Testis (tissue), 2 donors: ENCODE data around the gene CHMP2B.

Experiments
- CTCF ChIP-seq, 3 experiments: fragments of 450-650 bp in 2 of 3; fragments of 200-600 bp in 1 of 3; sonication (generic) in 1 of 3; IDR thresholded peaks; one replicate each; pipeline ENCODE4 v1.5.1; 2016 to 2019; ENCODE audit warnings: antibody characterized with exemption in 3 of 3, mild to moderate bottlenecking in 2 of 3, moderate library complexity in 1 of 3
- POLR2A ChIP-seq: fragments of 450-650 bp; IDR thresholded peaks from one replicate; pipeline ENCODE4 v1.6.1; 2017; ENCODE audit warnings: antibody characterized with exemption, mild to moderate bottlenecking, moderate library complexity

DNA sequence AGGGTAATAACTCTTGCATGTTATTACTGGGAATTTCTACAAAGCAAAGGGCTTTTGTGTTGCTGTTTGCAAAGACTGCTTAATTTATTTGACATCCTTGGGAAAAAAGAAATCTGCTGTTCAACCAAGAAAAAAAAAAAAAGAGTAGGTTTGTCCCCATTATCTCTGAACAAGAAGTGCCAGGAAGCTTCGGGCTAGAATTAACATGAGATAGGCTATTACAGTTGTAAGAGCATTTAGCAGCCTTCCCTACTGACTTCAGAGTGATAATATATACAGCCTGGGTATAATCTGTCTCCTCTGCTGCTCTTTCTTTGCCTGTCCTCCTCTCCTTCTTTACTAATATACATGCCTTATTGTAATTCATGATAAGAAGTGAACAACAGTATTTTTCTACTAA is 23.3 kb upstream of the CHMP2B start:
- TF ChIP-seq CTCF (IDR thresholded peaks at IDR 0.05) (no peak), POLR2A (no peak)
